BE2C (cell line): Measurements from ENCODE around the gene CHD8.
A peak's percentile ranks its signal among the peaks of the same experiment; 100 is the strongest.

ENCODE experiments used
- DNase-seq: peaks from one replicate; pipeline ENCODE4 v3.0.0-alpha.2; 2020
- H3K27me3 ChIP-seq: fragments of 250-450 bp; sonication (Bioruptor Pico); 2 replicates; pipeline ENCODE4 v1.5.1; 2020; ENCODE audit warnings: mild to moderate bottlenecking
- H3K36me3 ChIP-seq: fragments of 250-450 bp; sonication (Bioruptor Pico); 2 replicates; pipeline ENCODE4 v1.5.1; 2020; ENCODE audit warnings: mild to moderate bottlenecking
- H3K4me1 ChIP-seq: fragments of 250-450 bp; sonication (Bioruptor Pico); 2 replicates; pipeline ENCODE4 v1.5.1; 2020
- H3K4me3 ChIP-seq: 2 replicates; pipeline ENCODE4 v1.5.1; 2011; ENCODE audit warnings: low read depth, low read length
- H3K9me3 ChIP-seq: fragments of 250-450 bp; sonication (Bioruptor Pico); 2 replicates; pipeline ENCODE4 v1.5.1; 2020
- TF ChIP-seq, protein P1 (sequence below): IDR thresholded peaks from 2 replicates; pipeline ENCODE4 v1.5.1; 2012; ENCODE audit warnings: mild to moderate bottlenecking, low read depth, low read length

Gene CHD8

DNA sequence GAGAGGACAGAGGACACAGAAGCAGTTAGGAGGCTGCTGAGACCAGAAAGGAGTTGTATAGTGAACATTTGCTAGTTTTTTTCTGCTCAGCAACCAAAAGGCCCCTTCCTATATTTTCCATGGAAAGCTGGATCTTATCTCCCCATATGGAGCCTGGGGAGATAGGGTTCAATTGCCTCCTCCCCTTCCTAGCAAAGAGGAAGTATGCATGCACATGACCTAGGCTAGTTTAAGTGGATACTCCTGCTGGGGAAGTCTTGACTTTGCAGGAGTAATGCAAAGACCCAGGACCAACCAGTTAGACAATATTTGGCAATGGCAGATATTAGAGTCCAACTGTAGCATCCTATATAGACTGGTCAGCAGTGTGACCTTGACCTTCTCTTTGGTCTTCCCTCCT is 15.1 kb downstream of the CHD8 start:
- TF ChIP-seq, protein P1, sequence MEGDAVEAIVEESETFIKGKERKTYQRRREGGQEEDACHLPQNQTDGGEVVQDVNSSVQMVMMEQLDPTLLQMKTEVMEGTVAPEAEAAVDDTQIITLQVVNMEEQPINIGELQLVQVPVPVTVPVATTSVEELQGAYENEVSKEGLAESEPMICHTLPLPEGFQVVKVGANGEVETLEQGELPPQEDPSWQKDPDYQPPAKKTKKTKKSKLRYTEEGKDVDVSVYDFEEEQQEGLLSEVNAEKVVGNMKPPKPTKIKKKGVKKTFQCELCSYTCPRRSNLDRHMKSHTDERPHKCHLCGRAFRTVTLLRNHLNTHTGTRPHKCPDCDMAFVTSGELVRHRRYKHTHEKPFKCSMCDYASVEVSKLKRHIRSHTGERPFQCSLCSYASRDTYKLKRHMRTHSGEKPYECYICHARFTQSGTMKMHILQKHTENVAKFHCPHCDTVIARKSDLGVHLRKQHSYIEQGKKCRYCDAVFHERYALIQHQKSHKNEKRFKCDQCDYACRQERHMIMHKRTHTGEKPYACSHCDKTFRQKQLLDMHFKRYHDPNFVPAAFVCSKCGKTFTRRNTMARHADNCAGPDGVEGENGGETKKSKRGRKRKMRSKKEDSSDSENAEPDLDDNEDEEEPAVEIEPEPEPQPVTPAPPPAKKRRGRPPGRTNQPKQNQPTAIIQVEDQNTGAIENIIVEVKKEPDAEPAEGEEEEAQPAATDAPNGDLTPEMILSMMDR: no peak
- Histone ChIP-seq H3K9me3 (no peaks in the 10 kb centered on the region), H3K4me3 (no peak overlapping the region), H3K27me3 (no peaks in the 10 kb centered on the region), H3K36me3 (no peaks in the 10 kb centered on the region), H3K4me1 (peaks cover 3% of the 10 kb centered on the region; the same call in 1 of the 2 replicates)
- no peak for DNase-seq

- Histone ChIP-seq H3K4me3 (peak overlapping the region; percentile 86), H3K27me3 (no peaks in the 10 kb centered on the region), H3K9me3 (no peaks in the 10 kb centered on the region), H3K4me1 (peaks cover 3% of the 10 kb centered on the region; the same call in 1 of the 2 replicates), H3K36me3 (no peaks in the 10 kb centered on the region)
- DNase-seq: peak; percentile 99
- TF ChIP-seq, protein P1: no peak
These were observed 18.6 kb downstream of the CHD8 start for GRCh38 chr14:21437063-21437901.

GRCh38 chr14:21436567-21437062 is 19.3 kb downstream of the CHD8 start:
- DNase-seq: no peak
- no peaks in the 10 kb centered on the region for H3K27me3 ChIP-seq
- peaks cover 3% of the 10 kb centered on the region; the same call in 1 of the 2 replicates for H3K4me1 ChIP-seq

DNA sequence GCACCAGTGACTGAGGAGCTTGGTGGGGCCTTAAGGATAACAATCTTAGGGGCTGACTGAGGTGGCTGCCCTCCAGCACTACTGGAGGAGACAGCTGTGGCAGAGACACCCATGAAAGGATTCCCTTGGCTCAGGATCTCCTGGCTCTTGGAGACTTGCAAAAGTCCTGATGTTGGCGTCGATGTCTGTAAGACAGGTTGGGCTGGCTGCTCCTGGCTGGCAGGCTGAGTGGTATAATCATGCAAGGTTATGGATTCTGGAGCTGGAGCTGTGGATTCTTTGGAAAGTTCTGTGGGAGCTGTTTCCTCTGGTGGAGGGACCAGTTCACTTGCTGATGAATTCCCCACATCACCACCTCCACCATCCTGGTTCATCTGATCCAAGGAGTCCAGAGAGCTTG is 24.8 kb downstream of the CHD8 start:
- no peaks in the 10 kb centered on the region for H3K9me3 ChIP-seq
- H3K4me3 ChIP-seq: no peak overlapping the region
- DNase-seq: no peak
- no peaks in the 10 kb centered on the region for H3K4me1 ChIP-seq
- H3K36me3 ChIP-seq: peaks cover 47% of the 10 kb centered on the region
- no peaks in the 10 kb centered on the region for H3K27me3 ChIP-seq
- TF ChIP-seq, protein P1: no peak

More at GRCh38 chr14:21436567-21437062, 19.3 kb downstream of the CHD8 start:
- H3K4me3 ChIP-seq: peak overlapping the region; percentile 86
- H3K9me3 ChIP-seq: no peaks in the 10 kb centered on the region
- TF ChIP-seq, protein P1: no peak
- no peaks in the 10 kb centered on the region; the same call in 1 of the 2 replicates for H3K36me3 ChIP-seq

- no peaks in the 10 kb centered on the region for H3K27me3 ChIP-seq
- no peaks in the 10 kb centered on the region for H3K9me3 ChIP-seq
- H3K4me1 ChIP-seq: no peaks in the 10 kb centered on the region
- TF ChIP-seq, protein P1: no peak
- no peak for DNase-seq
- H3K4me3 ChIP-seq: no peak overlapping the region
- H3K36me3 ChIP-seq: peaks cover 67% of the 10 kb centered on the region
These were observed 27.0 kb downstream of the CHD8 start for GRCh38 chr14:21428930-21429329.

DNA sequence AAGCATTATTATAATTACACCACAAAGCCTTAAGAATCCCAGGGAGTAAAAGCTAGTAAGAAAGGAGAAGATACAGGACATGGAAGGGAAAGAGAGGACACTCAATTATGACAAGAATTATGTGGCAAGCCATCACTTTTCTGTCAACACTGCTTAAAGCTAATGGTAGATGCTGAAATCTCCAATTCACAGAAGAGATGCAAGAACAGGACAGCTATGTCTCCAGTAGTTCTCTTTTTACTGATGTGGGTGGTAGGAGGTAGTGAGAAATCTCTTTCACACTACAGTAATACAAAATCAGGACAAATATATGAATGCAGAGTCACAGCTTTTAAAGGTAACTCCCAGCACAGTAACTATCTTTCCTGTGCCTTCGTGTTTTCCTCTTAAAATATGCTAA is 29.2 kb downstream of the CHD8 start:
- TF ChIP-seq, protein P1: no peak
- no peaks in the 10 kb centered on the region for H3K4me1 ChIP-seq
- H3K36me3 ChIP-seq: peaks cover 88% of the 10 kb centered on the region
- no peak overlapping the region for H3K4me3 ChIP-seq
- DNase-seq: no peak
- no peaks in the 10 kb centered on the region for H3K9me3 ChIP-seq
- no peaks in the 10 kb centered on the region for H3K27me3 ChIP-seq
